Neuronal stem cell (in vitro differentiated cells): ENCODE measurements around the gene THSD4.

ENCODE experiments used
- DNase-seq: peaks from one replicate; pipeline ENCODE4 v3.0.0-alpha.2; 2013; ENCODE audit warnings: low spot score
- H2AFZ ChIP-seq: one replicate; pipeline ENCODE4 v1.6.1; 2013; ENCODE audit warnings: mild to moderate bottlenecking, low read length, inconsistent platforms
- H2AK5ac ChIP-seq: 2 replicates; pipeline ENCODE4 v1.6.1; 2013; ENCODE audit warnings: low read depth, mild to moderate bottlenecking, inconsistent platforms, low read length, moderate library complexity, mixed read lengths
- H2BK120ac ChIP-seq: 2 replicates; pipeline ENCODE4 v1.6.1; 2013; ENCODE audit warnings: low read depth, mild to moderate bottlenecking, inconsistent platforms, low read length, moderate library complexity, mixed read lengths
- H2BK12ac ChIP-seq: one replicate; pipeline ENCODE4 v1.6.1; 2013; ENCODE audit warnings: low read length, inconsistent platforms
- H2BK15ac ChIP-seq: 2 replicates; pipeline ENCODE4 v1.6.1; 2013; ENCODE audit warnings: mild to moderate bottlenecking, low read length, inconsistent platforms, mixed read lengths
- H2BK5ac ChIP-seq: one replicate; pipeline ENCODE4 v1.6.1; 2013; ENCODE audit warnings: inconsistent platforms, mild to moderate bottlenecking, low read length, moderate library complexity
- H3K14ac ChIP-seq: one replicate; pipeline ENCODE4 v1.6.1; 2013; ENCODE audit warnings: low read length, inconsistent platforms
- H3K18ac ChIP-seq: 2 replicates; pipeline ENCODE4 v1.6.1; 2013; ENCODE audit warnings: low read length, inconsistent platforms
- H3K23ac ChIP-seq: 2 replicates; pipeline ENCODE4 v1.6.1; 2013; ENCODE audit warnings: low read depth, mild to moderate bottlenecking, mixed read lengths, low read length, inconsistent platforms; ENCODE audit not compliant: poor library complexity
- H3K27ac ChIP-seq: replicated peaks from 3 replicates; pipeline ENCODE4 v1.5.1; 2013; ENCODE audit warnings: low read length, inconsistent platforms
- H3K27me3 ChIP-seq, 3 experiments: 2 replicates each; pipeline ENCODE4 v1.6.1; 2013; ENCODE audit warnings: low read length in 3 of 3, mild to moderate bottlenecking in 2 of 3, inconsistent platforms in 1 of 3, low read depth in 1 of 3, mixed read lengths in 1 of 3, moderate library complexity in 1 of 3; ENCODE audit not compliant: control insufficient read depth in 3 of 3, insufficient read depth in 3 of 3
- H3K36me3 ChIP-seq, 2 donors: replicated peaks in 1 of 2; 2 replicates each; pipeline ENCODE4 v1.6.1; 2013; ENCODE audit warnings: low read length in 2 of 2; ENCODE audit not compliant: control insufficient read depth in 2 of 2, insufficient read depth in 2 of 2
- H3K4ac ChIP-seq: 2 replicates; pipeline ENCODE4 v1.6.1; 2013; ENCODE audit warnings: inconsistent platforms, mild to moderate bottlenecking, low read length, moderate library complexity
- H3K4me1 ChIP-seq, 2 donors: 1 replicate in 1 of 2; 2 replicates in 1 of 2; pipeline ENCODE4 v1.6.1; 2013; ENCODE audit warnings: low read length in 2 of 2, low read depth in 1 of 2; ENCODE audit not compliant: control insufficient read depth in 2 of 2, insufficient read depth in 1 of 2
- H3K4me2 ChIP-seq: one replicate; pipeline ENCODE4 v1.6.1; 2013; ENCODE audit warnings: mild to moderate bottlenecking, low read length, inconsistent platforms; ENCODE audit not compliant: insufficient read depth, poor library complexity, severe bottlenecking
- H3K4me3 ChIP-seq, 2 donors: 2 replicates each; pipeline ENCODE4 v1.5.1; 2013; ENCODE audit warnings: low read length in 2 of 2, mild to moderate bottlenecking in 2 of 2, inconsistent platforms in 1 of 2, moderate library complexity in 1 of 2
- H3K79me1 ChIP-seq: one replicate; pipeline ENCODE4 v1.6.1; 2013; ENCODE audit warnings: low read depth, mild to moderate bottlenecking, inconsistent platforms, low read length, moderate library complexity
- H3K9ac ChIP-seq: one replicate; pipeline ENCODE4 v1.6.1; 2013; ENCODE audit warnings: mild to moderate bottlenecking, low read depth, low read length, inconsistent platforms; ENCODE audit not compliant: poor library complexity
- H3K9me3 ChIP-seq, 2 donors: replicated peaks in 1 of 2; 2 replicates each; pipeline versions ENCODE3 to v1.6.1; 2013; ENCODE audit warnings: low read length in 2 of 2, mild to moderate bottlenecking in 2 of 2, inconsistent platforms in 1 of 2, low read depth in 1 of 2, mixed read lengths in 1 of 2, moderate library complexity in 1 of 2; ENCODE audit not compliant: control insufficient read depth in 2 of 2, insufficient read depth in 1 of 2
- H4K8ac ChIP-seq: one replicate; pipeline ENCODE4 v1.6.1; 2013; ENCODE audit warnings: low read depth, mild to moderate bottlenecking, inconsistent platforms, low read length, moderate library complexity
- H4K91ac ChIP-seq: one replicate; pipeline ENCODE4 v1.6.1; 2013; ENCODE audit warnings: low read length, low read depth, mild to moderate bottlenecking, inconsistent platforms; ENCODE audit not compliant: poor library complexity
- WGBS, 2 donors: extraction: QIAGEN DNeasy Blood & Tissue Kit; methylation state at CpG; one replicate each; pipeline ENCODE4 v1.1.7; 2013; ENCODE audit warnings: missing lambda C conversion rate in 2 of 2, mixed read lengths in 1 of 2; ENCODE audit not compliant: insufficient read length in 2 of 2, insufficient replicate concordance in 1 of 2; ENCODE audit errors: extremely low coverage in 2 of 2; 5-methylcytosine and 5-hydroxymethylcytosine counted together

Gene THSD4

DNA sequence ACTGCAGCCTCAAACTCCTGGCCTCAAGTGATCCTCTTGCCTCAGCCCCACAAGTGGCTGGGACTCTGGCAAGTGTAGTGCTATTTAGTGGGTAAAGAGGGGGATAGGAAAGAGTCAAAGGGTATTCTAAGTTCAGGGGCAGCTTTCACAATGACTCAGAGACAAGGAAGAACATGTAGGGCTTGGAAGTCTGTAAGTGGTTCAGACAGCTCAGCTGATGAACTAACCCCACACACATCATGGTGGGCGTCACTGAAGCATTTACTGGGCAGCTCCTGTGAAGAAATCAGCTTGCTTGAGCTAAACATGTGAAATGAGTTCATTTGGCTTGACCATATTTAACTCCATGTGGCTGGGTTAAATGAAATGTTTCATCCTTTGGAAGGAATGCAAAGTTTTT is 34.6 kb upstream of the THSD4 start:
- Histone ChIP-seq H2BK120ac (no peak overlapping the region), H3K27me3 (no peaks in the 10 kb centered on the region), H2AK5ac (no peak overlapping the region), H3K4me3 (no peak overlapping the region), H2BK12ac (no peak overlapping the region), H3K4me2 (no peak overlapping the region), H4K8ac (no peak overlapping the region), H2BK5ac (no peak overlapping the region), H3K36me3 (no peaks in the 10 kb centered on the region), H3K27ac (no peak overlapping the region), H3K79me1 (no peaks in the 10 kb centered on the region), H4K91ac (no peak overlapping the region), H3K23ac (no peak overlapping the region), H3K4me1 (peaks cover 0 to 3% of the 10 kb centered on the region in 2 donors), H3K4ac (no peak overlapping the region), H3K9ac (no peak overlapping the region), H2AFZ (no peak overlapping the region), H3K9me3 (peaks cover 0 to 2% of the 10 kb centered on the region in 2 donors), H3K14ac (no peak overlapping the region), H3K18ac (no peak overlapping the region), H2BK15ac (no peak overlapping the region)
- no peak for DNase-seq
- no CpG with 5 or more reads among the region's 1 CpG for WGBS, 2 donors

DNA sequence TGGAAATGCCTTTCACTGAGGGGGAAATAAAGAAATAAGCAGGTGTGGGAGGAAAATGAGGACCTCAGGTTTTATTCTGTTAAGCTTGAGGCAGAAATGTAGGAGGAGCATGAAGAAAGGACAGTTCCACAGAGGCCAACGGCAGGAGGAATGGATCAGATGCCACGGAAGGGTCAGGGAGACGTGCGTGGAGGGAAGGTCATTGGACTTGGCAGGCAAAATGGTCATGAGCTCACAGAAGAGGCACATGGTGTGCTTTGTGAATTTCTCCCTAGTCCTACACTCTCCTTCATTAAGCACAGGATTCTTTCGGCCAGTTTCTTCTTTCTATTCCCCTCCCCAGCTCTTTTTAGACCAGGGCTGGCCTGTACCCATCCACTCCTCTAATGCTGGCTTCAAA is 32.5 kb upstream of the THSD4 start:
- Histone ChIP-seq H3K4me2 (no peak overlapping the region), H2BK12ac (no peak overlapping the region), H3K79me1 (no peaks in the 10 kb centered on the region), H2AK5ac (no peak overlapping the region), H3K27me3 (no peaks in the 10 kb centered on the region), H3K27ac (no peak overlapping the region), H4K91ac (no peak overlapping the region), H3K14ac (no peak overlapping the region), H2BK5ac (no peak overlapping the region), H3K18ac (no peak overlapping the region), H2AFZ (no peak overlapping the region), H3K4ac (no peak overlapping the region), H2BK120ac (no peak overlapping the region), H3K9me3 (no peaks in the 10 kb centered on the region), H2BK15ac (no peak overlapping the region), H4K8ac (no peak overlapping the region), H3K23ac (no peak overlapping the region), H3K9ac (no peak overlapping the region), H3K4me1 (peaks cover 0 to 3% of the 10 kb centered on the region in 2 donors), H3K36me3 (no peaks in the 10 kb centered on the region), H3K4me3 (no peak overlapping the region)
- no peak for DNase-seq
- no CpG with 5 or more reads among the region's 5 CpGs for WGBS, 2 donors

GRCh38 chr15:71083349-71083748 is 31.9 kb upstream of the THSD4 start:
- WGBS, 2 donors, result no CpG with 5 or more reads among the region's 5 CpGs
- no peak overlapping the region for H2BK15ac ChIP-seq
- H2AK5ac ChIP-seq, result no peak overlapping the region
- no peaks in the 10 kb centered on the region for H3K36me3 ChIP-seq
- no peak overlapping the region for H4K91ac ChIP-seq
- no peak overlapping the region for H3K4me3 ChIP-seq
- no peak overlapping the region for H3K23ac ChIP-seq
- no peak overlapping the region for H3K27ac ChIP-seq
- peaks cover 0 to 3% of the 10 kb centered on the region in 2 donors for H3K4me1 ChIP-seq
- no peaks in the 10 kb centered on the region for H3K27me3 ChIP-seq
- no peak overlapping the region for H2BK120ac ChIP-seq
- no peak overlapping the region for H4K8ac ChIP-seq
- no peak overlapping the region for H3K4ac ChIP-seq
- H3K9me3 ChIP-seq, result no peaks in the 10 kb centered on the region
- H3K14ac ChIP-seq, result no peak overlapping the region
- H2BK5ac ChIP-seq, result no peak overlapping the region
- no peak overlapping the region for H3K18ac ChIP-seq
- no peak overlapping the region for H2AFZ ChIP-seq
- H3K4me2 ChIP-seq, result no peak overlapping the region
- no peak overlapping the region for H2BK12ac ChIP-seq
- DNase-seq, result no peak
- H3K79me1 ChIP-seq, result no peaks in the 10 kb centered on the region
- H3K9ac ChIP-seq, result no peak overlapping the region

- no peak overlapping the region for H2BK12ac ChIP-seq
- no peak overlapping the region for H2AFZ ChIP-seq
- H3K23ac ChIP-seq, result no peak overlapping the region
- no peak overlapping the region for H2BK5ac ChIP-seq
- WGBS, 2 donors, result no CpG with 5 or more reads among the region's 2 CpGs
- no peak for DNase-seq
- no peak overlapping the region for H3K18ac ChIP-seq
- H3K4me1 ChIP-seq, result peaks cover 0 to 3% of the 10 kb centered on the region in 2 donors
- H2AK5ac ChIP-seq, result no peak overlapping the region
- no peak overlapping the region for H4K91ac ChIP-seq
- H3K36me3 ChIP-seq, result no peaks in the 10 kb centered on the region
- no peaks in the 10 kb centered on the region for H3K27me3 ChIP-seq
- H3K4me3 ChIP-seq, result no peak overlapping the region
- no peak overlapping the region for H3K27ac ChIP-seq
- H3K9me3 ChIP-seq, result no peaks in the 10 kb centered on the region
- H3K4ac ChIP-seq, result no peak overlapping the region
- H3K4me2 ChIP-seq, result no peak overlapping the region
- no peaks in the 10 kb centered on the region for H3K79me1 ChIP-seq
- H2BK15ac ChIP-seq, result no peak overlapping the region
- no peak overlapping the region for H4K8ac ChIP-seq
- H2BK120ac ChIP-seq, result no peak overlapping the region
- H3K9ac ChIP-seq, result no peak overlapping the region
- H3K14ac ChIP-seq, result no peak overlapping the region
Observed at GRCh38 chr15:71084264-71084663, 31.0 kb upstream of the THSD4 start.
